Activated naive CD8-positive, alpha-beta T cell treated with anti-CD3 and anti-CD28 coated beads for 36 hours (primary cell): ENCODE data around the gene PSG2. TPM values are rescaled to one million over a fixed set of nuclear protein-coding genes. Genes with fewer than 3 reads are reported as not detected.
"Not testable (repeated sequence)": the region's sequence is repeated elsewhere in the genome, so short reads cannot be mapped to it uniquely, and the experiment has no call there.

Experiments
- DNase-seq: peaks from one replicate; pipeline ENCODE4 v3.0.0; 2021
- H3K27ac Mint-ChIP-seq: one replicate; pipeline ENCODE4 v1.8.0; 2022; ENCODE audit warnings: mild to moderate bottlenecking, moderate library complexity, mixed read lengths
- H3K27me3 Mint-ChIP-seq: one replicate; pipeline ENCODE4 v1.8.0; 2022; ENCODE audit warnings: mild to moderate bottlenecking, mixed read lengths
- H3K36me3 Mint-ChIP-seq: one replicate; pipeline ENCODE4 v1.8.0; 2021; ENCODE audit warnings: mild to moderate bottlenecking, mixed read lengths
- H3K4me1 Mint-ChIP-seq: one replicate; pipeline ENCODE4 v1.8.0; 2021; ENCODE audit warnings: mixed read lengths
- H3K4me3 Mint-ChIP-seq: one replicate; pipeline ENCODE4 v1.8.0; 2022; ENCODE audit warnings: mild to moderate bottlenecking, moderate library complexity, mixed read lengths
- H3K9me3 Mint-ChIP-seq: one replicate; pipeline ENCODE4 v1.8.0; 2022; ENCODE audit warnings: mixed read lengths
- total RNA-seq, 2 experiments: library from RNA; stranded (reverse); gene quantifications; one replicate each; pipeline ENCODE4 v1.2.3, GENCODE V29; 2021

The PSG2 gene
- not detected for total RNA-seq

DNA sequence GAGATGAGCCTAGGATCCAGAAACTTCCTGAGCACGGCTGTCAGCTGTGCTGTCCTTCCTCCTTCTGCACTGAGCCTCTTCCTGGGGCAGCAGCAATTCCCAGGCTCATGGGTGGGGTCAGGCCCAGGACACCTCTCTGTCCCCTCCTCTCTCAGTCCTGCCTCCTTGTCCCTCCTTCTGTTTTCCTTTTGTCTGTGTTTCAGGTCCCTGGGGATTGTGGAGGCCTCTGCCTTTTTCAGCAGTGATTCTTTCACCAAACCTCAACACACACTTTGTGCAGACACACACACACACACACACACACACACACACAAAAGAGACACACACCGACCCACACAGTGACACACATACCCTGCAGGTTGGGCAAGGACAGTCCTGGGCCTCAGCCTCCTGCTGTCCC, at the start of gene PSG2:
PSG2 (minus strand) TSS at position 101 of the 400 bp plus-strand sequence. CDS start 132 bp downstream, outside the sequence.
- not testable (repeated sequence) for DNase-seq, H3K27ac Mint-ChIP-seq, H3K36me3 Mint-ChIP-seq, H3K9me3 Mint-ChIP-seq, H3K4me3 Mint-ChIP-seq, H3K4me1 Mint-ChIP-seq
- H3K27me3 Mint-ChIP-seq: peaks cover 25% of the 10 kb centered on the region

DNA sequence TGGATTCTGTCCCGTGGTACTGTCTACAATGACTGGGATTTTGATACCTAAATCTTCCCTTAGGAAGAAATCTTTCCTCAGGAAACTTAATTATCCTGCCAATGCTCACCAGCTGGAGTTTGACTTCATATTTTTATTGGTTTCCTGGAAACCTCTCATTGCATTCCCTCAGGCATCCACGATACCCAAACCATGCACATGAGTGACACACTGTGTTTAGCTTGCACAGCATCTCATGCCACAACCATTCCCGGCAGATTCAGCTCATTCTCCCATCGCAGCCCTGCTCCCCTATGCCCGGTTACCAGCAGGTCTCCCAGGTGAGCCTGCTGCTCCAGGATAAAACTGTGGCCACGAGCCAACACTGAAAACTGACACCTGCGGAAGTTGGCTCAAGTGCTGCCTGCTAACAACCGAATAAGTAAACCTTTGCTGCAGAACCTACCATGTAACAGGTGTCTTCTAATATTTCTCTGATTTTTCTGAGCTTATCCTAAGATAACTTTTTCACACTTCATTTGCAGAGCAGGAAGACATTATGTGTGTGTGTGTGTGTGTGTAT, 48.9 kb upstream of the PSG2 start:
- not testable (repeated sequence) for H3K36me3 Mint-ChIP-seq, H3K4me1 Mint-ChIP-seq, DNase-seq, H3K9me3 Mint-ChIP-seq, H3K27ac Mint-ChIP-seq, H3K4me3 Mint-ChIP-seq
- peaks cover 16% of the 10 kb centered on the region for H3K27me3 Mint-ChIP-seq

DNA sequence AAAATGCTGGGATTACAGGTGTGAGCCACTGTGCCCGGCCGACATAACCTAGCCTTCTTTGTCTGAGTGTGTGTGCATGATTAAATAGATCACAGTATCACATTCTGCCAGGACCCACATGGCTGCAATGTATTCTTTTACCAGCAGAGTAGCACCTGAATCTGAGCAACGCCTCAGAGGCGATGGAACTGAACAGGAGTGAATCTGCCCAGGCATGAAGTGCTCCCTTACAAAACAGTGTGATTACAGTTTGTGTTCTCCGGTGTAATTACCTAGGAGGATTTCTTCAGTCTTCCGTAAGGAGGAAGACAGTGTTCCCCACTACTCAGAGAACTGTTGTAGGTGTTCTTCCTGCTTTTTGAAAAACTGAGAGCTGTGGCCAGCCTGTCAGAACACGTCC, 46.7 kb upstream of the PSG2 start:
- H3K4me1 Mint-ChIP-seq, H3K4me3 Mint-ChIP-seq, H3K36me3 Mint-ChIP-seq, DNase-seq, H3K27ac Mint-ChIP-seq, H3K9me3 Mint-ChIP-seq: not testable (repeated sequence)
- H3K27me3 Mint-ChIP-seq: peaks cover 16% of the 10 kb centered on the region

GRCh38 chr19:43127336-43127735, 44.8 kb upstream of the PSG2 start:
- not testable (repeated sequence) for DNase-seq, H3K4me3 Mint-ChIP-seq, H3K27ac Mint-ChIP-seq, H3K9me3 Mint-ChIP-seq, H3K4me1 Mint-ChIP-seq, H3K36me3 Mint-ChIP-seq
- peaks cover 19% of the 10 kb centered on the region for H3K27me3 Mint-ChIP-seq

GRCh38 chr19:43126720-43127119, 44.2 kb upstream of the PSG2 start:
- peaks cover 25% of the 10 kb centered on the region for H3K27me3 Mint-ChIP-seq
- no peaks in the 10 kb centered on the region for H3K36me3 Mint-ChIP-seq
- DNase-seq: no peak
- H3K9me3 Mint-ChIP-seq: no peaks in the 10 kb centered on the region
- no peak overlapping the region for H3K27ac Mint-ChIP-seq
- H3K4me3 Mint-ChIP-seq: no peak overlapping the region
- no peaks in the 10 kb centered on the region for H3K4me1 Mint-ChIP-seq

DNA sequence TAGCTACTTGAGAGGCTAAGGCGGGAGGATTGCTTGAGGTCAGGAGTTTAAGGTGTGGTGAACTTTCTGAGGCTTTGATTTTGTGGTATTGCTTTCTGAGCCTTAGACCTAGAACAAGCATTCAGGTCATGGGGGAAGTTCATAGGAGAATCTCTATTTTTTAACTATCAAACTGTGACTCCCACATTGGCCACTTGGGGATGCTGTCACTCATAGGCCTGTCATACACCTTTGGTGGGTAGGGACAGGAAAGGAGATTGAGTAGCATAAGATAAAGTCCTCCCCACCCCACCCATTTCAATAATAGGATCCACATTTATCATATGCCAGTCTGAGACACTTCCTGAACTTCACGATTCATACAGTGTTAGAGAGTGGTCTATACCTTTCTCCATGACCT, 41.9 kb upstream of the PSG2 start:
- H3K36me3 Mint-ChIP-seq: no peaks in the 10 kb centered on the region

DNA sequence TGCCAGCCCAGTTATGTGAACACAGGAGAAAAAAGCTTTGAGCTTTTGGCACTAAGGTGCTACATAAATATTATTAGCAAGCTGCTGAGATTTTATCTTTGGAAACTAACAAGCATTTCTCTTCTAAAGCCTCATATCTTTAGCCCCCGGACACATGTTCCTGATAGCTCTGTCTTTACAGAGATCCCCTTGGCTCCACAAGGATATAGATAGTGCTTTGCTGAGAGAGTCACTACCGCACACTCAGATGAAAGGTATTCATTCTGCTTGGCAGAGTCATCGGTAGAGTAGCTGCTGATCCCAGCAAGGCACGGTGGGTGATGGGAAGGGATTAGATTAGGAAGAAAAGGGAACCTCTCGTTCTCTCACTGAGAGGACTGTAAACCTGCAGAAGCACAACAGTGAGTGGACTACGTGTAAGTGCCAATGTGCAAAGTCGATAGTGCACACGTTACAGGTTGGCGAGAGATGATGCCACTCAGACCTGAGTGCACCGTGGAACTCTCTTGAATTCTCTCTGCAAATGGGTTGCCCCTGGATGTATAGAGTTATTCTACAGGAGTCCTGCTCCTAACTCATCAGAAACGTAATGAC, 38.0 kb upstream of the PSG2 start:
- DNase-seq, H3K36me3 Mint-ChIP-seq, H3K4me1 Mint-ChIP-seq, H3K27ac Mint-ChIP-seq, H3K4me3 Mint-ChIP-seq, H3K9me3 Mint-ChIP-seq: not testable (repeated sequence)
- H3K27me3 Mint-ChIP-seq: peaks cover 22% of the 10 kb centered on the region

More for the DNA sequence above, 41.9 kb upstream of the PSG2 start:
- Mint-ChIP-seq H3K4me1 (no peaks in the 10 kb centered on the region), H3K27me3 (peaks cover 23% of the 10 kb centered on the region), H3K9me3 (no peaks in the 10 kb centered on the region), H3K27ac (no peak overlapping the region), H3K4me3 (no peak overlapping the region)
- DNase-seq: no peak

- H3K36me3 Mint-ChIP-seq, H3K4me1 Mint-ChIP-seq, DNase-seq, H3K4me3 Mint-ChIP-seq, H3K27ac Mint-ChIP-seq: not testable (repeated sequence)
- Mint-ChIP-seq H3K27me3 (peaks cover 22% of the 10 kb centered on the region), H3K9me3 (peaks cover 11% of the 10 kb centered on the region)
These were observed 37.0 kb upstream of the PSG2 start for GRCh38 chr19:43119526-43119925.

GRCh38 chr19:43116421-43116820, 33.9 kb upstream of the PSG2 start:
- H3K27me3 Mint-ChIP-seq: peaks cover 14% of the 10 kb centered on the region
- H3K9me3 Mint-ChIP-seq: peaks cover 21% of the 10 kb centered on the region
- H3K4me3 Mint-ChIP-seq, DNase-seq, H3K36me3 Mint-ChIP-seq, H3K27ac Mint-ChIP-seq, H3K4me1 Mint-ChIP-seq: not testable (repeated sequence)

- H3K36me3 Mint-ChIP-seq, H3K4me1 Mint-ChIP-seq, H3K27ac Mint-ChIP-seq, H3K4me3 Mint-ChIP-seq, DNase-seq: not testable (repeated sequence)
- Mint-ChIP-seq H3K27me3 (peaks cover 12% of the 10 kb centered on the region), H3K9me3 (peaks cover 21% of the 10 kb centered on the region)
These were observed 33.0 kb upstream of the PSG2 start for GRCh38 chr19:43115548-43115947.

- not testable (repeated sequence) for H3K4me3 Mint-ChIP-seq, H3K4me1 Mint-ChIP-seq, H3K27ac Mint-ChIP-seq, DNase-seq, H3K36me3 Mint-ChIP-seq
- H3K27me3 Mint-ChIP-seq: peaks cover 11% of the 10 kb centered on the region
- peaks cover 21% of the 10 kb centered on the region for H3K9me3 Mint-ChIP-seq
These were observed 32.6 kb upstream of the PSG2 start for GRCh38 chr19:43115064-43115463.

DNA sequence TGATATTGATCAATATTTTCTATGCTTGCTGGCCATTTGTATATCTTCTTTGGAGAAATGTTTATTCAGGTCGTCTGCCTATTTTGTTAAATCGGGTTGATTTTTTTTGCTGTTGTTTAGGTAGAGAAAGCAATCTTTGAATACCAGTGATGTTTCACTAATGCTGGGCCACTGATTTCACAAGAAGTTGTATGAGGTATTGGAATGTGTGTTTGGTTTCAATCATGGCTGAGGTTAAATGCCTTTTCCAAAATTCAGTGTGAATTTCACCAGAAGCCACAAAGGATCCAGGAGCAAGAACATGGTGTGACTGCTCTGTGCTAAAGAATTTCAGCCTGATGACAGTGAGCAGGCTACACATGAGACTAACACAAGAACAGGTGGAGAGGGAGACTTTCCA, 32.1 kb upstream of the PSG2 start:
- not testable (repeated sequence) for DNase-seq, H3K36me3 Mint-ChIP-seq, H3K4me3 Mint-ChIP-seq, H3K4me1 Mint-ChIP-seq, H3K27ac Mint-ChIP-seq
- Mint-ChIP-seq H3K27me3 (peaks cover 11% of the 10 kb centered on the region), H3K9me3 (peaks cover 21% of the 10 kb centered on the region)

GRCh38 chr19:43107401-43107800, 24.9 kb upstream of the PSG2 start:
- not testable (repeated sequence) for H3K4me3 Mint-ChIP-seq, DNase-seq
- peaks cover 19% of the 10 kb centered on the region for H3K27me3 Mint-ChIP-seq

DNA sequence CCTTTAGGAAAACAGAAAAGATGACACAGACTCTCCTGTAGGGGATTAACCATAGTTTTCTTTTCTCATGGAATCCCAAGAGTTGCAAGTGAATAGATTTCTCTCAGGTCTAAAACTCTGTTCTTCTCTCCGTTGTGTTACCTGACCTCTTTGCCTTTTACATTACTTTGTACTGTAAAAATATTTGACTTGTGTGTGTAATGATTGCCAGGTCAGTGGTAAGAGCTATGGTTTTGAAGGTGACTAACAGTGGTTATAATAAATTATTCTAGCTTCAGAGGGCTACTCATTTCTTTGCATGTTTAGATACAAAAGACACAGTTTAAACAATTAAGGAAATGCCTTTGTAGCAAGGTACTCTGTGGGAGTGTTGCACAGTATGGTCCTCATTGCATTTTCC, 23.0 kb upstream of the PSG2 start:
- Mint-ChIP-seq H3K27ac (no peak overlapping the region), H3K36me3 (peaks cover 2% of the 10 kb centered on the region), H3K9me3 (peaks cover 31% of the 10 kb centered on the region), H3K4me3 (no peak overlapping the region), H3K27me3 (peaks cover 14% of the 10 kb centered on the region), H3K4me1 (no peaks in the 10 kb centered on the region)
- DNase-seq: no peak

More at GRCh38 chr19:43107401-43107800, 24.9 kb upstream of the PSG2 start:
- not testable (repeated sequence) for H3K4me1 Mint-ChIP-seq, H3K27ac Mint-ChIP-seq, H3K36me3 Mint-ChIP-seq
- peaks cover 25% of the 10 kb centered on the region for H3K9me3 Mint-ChIP-seq

- H3K4me1 Mint-ChIP-seq, H3K27ac Mint-ChIP-seq, H3K36me3 Mint-ChIP-seq, H3K4me3 Mint-ChIP-seq, DNase-seq: not testable (repeated sequence)
- H3K9me3 Mint-ChIP-seq: peaks cover 31% of the 10 kb centered on the region
- H3K27me3 Mint-ChIP-seq: peaks cover 20% of the 10 kb centered on the region
These were observed 21.8 kb upstream of the PSG2 start for GRCh38 chr19:43104215-43104850.

DNA sequence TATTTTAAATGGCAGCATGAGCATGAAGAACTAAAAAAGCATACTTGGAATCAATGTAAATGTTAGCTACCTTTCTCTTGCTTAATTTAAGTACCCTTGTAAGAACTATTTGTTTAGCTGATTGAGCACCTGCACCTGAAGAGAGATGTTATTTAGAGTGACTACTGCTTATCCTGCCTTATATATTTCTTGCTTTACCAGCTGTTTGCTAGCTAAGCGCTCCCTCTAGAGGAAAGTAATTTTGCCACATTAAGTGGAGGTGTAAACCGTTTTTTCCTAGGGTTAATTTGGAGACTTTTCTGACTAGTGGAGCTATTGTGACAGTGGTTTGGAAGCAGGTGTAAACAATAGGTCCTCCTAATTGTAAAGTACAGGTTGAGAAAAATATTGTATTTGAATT, 19.4 kb upstream of the PSG2 start:
- H3K27me3 Mint-ChIP-seq: peaks cover 16% of the 10 kb centered on the region
- no peaks in the 10 kb centered on the region for H3K4me1 Mint-ChIP-seq
- H3K36me3 Mint-ChIP-seq: peaks cover 2% of the 10 kb centered on the region
- no peak for DNase-seq
- no peak overlapping the region for H3K4me3 Mint-ChIP-seq
- no peak overlapping the region for H3K27ac Mint-ChIP-seq
- peaks cover 30% of the 10 kb centered on the region for H3K9me3 Mint-ChIP-seq
